DMS79 treated with DMSO at 0.1 percent for 48 hours (cell line): Measurements from ENCODE around the gene LRP5.
"Not testable (repeated sequence)": the region's sequence is repeated elsewhere in the genome, so short reads cannot be mapped to it uniquely, and the experiment has no call there.

Experiments
- DNase-seq: peaks from one replicate; lab custom pipeline; 2025; lab: John Stamatoyannopoulos, UW

The LRP5 gene

DNA sequence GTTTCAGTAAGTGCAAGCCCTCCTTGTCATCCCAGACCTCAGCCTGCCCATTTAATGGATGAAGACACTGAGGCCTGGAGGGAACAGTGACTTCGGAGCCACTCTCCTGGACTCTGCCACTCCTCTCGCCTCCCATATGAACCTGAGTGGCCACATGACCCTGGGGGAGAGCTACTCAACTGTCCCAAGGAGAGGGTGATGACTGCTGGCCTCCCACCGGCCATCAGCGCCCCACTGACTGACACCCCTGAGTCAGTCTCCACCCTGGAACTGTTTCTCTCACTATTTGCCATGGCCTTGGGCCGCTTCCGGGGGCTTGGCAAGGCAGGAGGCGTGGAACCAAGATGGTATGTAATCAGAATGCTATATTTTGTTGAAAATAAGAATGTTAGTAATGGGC lies 17.1 kb downstream of the LRP5 start:
- no peak for DNase-seq

DNA sequence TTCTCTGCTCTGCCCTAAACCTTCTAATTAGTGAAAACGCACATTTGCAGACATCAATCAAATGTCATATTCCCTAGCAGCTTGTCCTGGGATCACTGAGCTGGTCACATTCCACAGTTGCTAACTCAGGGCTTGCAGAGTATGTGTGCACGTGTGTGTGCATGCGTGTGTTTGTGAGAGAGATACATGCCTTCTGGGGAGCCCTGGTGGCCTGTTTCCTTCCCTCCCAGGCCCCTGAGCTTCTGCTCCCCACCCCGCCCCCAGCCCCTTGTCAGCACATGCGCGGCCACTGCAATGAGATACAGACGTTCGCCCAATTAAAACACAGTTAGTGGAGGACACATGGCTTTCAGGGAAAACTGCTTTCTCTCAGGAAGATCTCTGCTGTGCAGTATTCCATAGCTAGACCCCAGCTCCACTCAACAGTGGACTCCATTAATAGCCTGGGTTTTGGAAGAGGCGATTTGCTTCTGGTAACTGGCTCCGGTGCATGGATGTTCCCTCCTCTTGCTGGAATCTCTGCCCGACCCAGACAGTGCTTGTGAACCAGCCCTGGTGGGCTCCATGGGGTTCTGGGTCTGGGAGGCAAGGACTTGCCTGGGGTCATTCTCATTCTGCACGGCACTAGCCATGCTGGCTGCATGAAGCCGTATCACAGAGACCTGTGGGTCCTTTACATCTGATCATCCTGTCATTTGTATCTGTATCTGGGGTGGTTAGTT lies 17.7 kb downstream of the LRP5 start:
- DNase-seq, result no peak

DNA sequence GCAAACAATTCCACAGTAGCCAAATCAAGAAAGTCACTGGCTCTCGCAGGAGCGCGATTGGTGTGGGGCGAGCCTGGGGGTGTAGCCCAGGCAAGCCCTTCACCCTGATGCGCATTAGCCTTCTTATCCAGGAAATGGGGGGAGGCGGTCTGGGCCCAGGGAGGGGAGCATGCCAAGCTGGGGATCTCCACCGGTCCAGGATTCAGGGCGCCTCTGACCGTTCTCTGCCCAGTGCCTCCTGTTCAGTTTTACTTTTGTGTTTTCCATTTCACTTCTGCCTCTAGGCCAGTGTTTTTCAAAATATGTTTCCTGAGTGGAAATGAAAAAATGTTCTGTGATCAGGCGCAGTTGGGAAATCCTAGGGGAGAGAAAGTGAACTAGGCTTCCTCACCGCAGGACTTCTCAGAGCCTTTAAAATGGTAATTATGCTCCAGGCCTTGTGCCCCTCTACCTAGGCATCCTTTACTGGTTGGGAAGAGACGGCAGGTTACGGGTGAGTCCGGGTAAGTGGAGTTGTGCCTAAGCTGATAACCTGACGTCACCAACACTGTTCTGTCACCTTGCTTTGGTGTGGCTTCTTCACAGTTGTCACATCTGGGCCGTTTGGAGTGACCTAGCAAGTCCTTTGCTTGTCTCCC lies 18.4 kb downstream of the LRP5 start:
- DNase-seq, result no peak

DNA sequence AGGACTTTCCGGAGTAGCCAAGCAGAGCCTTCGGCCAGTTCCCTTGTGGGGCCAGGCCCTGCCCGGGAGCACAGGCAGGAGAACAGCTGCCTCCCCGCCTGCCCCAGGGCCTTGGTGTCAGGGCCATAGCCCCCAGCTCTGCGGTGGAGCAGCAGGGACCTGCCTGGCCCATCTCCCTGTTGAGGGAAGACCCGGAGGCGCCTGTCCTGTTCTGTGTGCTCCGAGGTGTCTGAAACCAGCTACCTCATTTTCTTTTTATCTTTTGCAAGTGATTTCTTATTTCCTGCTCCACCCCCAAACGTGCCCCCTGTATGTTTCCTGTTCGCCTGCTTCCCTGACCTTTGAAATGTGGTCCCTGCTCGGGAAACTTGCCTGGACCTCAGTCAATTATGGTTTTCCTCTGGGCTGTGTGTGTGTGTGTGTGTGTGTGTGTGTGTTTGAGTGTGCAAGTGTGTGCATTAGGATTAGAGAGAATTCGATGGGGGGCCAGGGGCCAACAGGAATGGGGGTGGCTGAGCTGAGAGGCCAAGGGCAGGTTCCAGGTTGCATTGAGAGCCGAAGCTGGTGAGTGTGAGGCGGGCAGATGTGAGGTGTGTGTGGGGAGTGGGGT lies 19.1 kb downstream of the LRP5 start:
- no peak for DNase-seq

DNA sequence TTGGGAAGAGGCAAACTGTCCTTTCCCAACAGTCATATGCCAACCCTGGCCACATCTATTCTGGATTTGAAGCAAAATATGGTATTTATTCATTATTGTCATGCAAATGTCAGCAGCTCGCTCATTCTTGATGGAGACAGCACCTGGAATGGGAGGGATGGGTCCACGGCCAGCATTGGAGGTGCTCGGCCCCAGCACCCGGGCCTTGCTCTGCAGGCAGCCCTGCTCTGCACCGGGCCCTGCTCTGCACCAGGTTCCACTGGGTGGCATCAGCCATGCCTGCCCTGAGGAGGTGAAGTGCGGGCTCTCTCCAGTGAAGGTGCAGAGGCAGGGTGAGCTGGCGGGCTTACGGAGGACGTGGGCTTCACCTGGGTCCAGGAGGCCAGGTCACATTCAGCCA lies 19.8 kb downstream of the LRP5 start:
- DNase-seq, result no peak

DNA sequence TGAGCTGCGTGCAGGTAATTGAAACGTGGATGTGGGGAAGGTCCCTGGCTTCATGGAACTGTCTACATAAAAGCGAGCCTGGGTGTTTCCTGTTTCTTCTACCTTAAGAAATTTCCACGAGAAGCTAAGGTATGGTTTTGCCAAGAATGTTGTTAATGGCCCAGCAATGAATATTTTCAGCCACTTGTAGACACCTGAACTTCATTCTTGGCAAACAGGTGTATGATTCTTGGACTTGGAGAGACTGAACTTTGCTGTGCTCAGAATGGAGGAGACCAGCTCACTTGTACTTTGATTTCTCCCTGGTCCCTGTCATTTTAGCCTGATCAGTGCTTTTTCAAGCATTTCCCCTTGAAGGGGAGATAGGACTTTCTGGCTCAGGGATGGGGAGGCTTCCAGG lies 20.8 kb downstream of the LRP5 start:
- DNase-seq, result peak; percentile 34

DNA sequence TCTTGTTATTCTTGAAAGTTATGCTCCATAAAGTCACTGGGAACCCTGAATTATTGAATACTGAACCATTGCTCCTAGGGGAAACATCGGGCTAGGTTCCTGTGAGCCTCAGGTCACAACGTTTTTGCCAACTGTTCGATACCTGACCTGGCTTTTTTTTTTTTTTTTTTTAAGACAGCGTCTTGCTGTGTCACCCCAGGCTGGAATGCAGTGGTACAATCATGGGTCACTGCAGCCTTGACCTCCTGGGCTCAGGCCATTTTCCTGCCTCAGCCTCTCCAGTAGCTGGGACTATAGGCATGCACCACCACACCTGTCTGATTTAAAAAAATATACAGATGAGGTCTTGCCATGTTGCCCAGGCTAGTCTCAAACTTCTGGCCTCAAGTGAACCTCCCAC lies 22.5 kb downstream of the LRP5 start:
- DNase-seq, result no peak

DNA sequence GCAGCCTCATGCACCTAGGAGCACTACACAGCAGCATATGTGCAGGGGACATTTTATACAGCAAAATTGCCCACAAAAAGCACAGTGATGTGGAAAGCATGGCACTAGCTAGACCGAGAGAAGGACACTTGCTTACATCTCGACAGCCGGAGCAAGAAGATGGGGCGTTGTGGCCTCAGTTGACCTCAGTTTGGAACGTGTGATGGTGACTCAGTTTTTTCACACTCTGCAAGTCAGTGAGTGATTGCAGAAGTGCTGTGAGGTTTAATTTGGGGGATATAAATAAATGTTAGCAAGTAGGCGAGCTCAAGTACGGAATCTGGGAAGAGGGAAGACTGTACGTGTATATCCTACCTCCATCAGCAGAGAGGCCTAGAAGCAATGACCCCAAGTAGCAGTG lies 23.3 kb downstream of the LRP5 start:
- DNase-seq, result no peak

DNA sequence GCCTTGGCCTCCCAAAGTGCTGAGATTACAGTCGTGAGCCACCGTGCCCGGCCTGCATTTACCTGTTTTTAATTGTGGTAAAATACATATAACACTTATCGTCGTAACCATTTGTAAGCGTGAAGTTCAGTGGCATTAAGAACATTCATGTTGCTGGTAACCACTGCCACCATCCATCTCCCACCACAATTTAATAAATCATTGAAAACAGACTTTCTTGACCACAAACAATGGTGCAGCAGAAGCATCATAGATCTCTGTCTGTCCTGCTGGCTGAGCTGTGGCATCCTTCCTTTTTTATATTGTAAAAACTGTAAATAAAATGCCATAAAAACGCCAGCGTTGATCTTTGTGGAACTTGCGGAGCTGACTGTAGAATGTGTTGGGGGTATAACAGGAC lies 24.3 kb downstream of the LRP5 start:
- no peak for DNase-seq

DNA sequence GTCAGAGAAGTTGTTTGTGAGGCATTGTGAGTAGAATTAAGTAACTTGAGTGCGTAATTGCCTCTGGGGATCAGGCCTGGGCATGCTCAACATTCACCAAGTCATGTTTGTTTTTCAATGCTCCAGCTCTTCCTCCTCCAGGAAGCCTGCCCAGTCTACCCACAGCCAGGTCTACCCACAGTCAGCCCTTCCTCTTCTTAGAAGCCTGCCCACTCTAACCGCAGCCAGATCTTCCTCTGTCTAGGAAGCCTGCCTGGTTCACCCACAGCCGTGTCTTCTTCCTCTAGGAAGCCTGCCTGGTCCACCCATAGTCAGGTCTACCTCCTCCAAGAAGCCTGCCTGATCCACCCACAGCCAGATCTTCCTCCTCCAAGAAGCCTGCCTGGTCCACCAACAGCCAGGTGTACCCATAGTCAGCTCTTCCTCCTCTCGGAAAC lies 25.0 kb downstream of the LRP5 start:
- no peak for DNase-seq

DNA sequence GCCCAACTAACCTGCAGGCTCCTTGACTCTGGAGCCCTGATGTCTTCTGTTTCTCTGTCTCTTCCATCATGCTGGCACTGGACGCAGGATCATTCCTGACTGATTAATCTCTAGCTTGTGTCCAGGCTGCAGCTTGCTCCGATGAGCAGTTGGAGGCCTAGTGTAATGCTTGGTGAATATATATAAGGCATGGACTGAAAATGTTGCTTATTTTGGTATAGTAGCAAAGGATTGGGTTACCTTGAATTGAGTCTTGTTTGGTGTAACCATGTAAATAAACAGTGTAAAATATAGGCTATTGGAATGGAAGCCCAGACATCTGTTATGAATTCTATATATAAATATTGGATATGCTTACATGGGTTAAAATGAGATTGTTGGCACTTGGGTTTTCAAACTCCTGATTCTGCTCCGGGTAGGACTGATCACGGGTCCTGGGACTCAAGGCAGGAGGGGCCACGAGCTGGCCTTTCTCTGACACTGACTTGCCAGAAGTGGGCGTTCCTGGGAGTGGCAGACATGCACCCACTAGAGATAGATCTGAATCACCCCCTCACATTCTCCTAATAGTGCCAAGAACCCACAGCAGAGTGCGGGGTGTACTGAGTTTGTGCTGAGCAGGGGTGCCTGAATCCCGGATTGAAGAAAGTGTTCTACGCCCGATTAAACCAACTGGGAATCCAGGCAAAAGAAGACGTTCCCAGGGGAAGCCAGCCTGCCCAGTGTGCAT lies 25.8 kb downstream of the LRP5 start:
- no peak for DNase-seq

DNA sequence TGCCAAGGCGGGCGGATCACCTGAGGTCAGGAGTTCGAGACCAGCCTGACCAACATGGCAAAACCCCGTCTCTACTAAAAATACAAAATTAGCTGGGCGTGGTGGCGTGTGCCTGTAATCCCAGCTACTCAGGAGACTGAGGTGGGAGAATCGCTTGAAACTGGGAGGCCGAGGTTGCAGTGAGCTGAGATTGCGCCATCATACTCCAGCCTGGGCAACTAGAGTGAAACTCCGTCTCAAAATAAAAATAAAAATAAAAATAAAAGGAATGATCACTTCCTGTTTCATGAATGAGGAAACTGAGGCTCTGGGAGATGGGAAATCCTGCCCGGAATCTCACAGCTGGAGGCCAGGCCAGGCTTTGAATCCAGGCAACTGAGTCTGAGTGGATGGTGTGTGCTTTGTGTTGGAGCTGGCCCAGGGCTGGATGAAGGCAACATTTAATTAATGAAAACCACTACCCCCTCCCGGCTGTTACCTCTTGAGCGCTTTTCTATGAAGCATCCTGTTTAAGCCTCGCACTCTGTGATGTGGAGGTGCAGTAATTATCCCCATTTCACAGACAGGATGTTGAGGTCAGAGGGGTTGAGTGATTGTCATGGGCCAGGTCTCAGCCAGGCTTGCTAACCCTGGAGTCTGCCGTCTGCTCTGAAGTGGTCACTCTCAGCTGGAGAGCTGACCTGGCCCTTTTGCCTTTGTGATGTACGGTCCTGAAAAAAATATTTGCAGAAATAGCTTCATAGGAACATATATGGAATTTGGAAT lies 27.8 kb downstream of the LRP5 start:
- no peak for DNase-seq

DNA sequence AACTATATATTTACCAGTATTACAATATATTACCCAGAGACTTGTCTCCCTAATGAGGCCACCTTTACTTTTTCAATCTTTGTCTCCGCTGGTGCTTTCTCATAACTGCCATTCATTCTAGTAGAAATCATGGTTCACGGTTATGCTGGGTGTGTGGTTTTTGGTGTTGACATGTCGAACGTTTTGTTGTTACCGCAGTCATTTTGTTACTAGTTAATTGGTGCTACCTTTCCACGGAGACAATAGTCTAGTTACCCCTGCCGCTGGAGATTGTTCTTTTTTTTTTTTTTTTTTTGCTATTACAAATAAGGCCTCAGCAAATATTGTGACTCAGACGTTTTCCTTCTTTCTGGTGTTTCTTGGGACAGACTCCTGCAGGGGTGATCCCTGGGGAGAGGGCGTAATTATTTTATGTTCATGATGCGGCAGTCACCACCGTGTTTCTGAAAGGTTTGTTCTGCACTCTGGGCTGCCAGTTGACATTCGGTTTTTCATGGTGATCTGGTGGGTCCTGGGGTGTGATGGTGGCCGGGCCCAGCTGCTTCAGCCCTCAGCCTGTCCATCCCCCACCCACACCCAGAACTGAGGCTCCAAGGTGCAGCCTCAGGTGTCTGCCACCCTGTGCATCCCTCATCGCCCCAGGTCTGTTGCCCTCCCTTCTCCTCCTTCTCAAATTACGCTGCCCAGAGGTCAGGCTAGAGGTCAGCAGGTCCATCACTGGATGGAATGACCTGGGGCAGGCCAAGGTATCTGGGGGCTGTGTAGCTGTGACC lies 28.6 kb downstream of the LRP5 start:
- no peak for DNase-seq

DNA sequence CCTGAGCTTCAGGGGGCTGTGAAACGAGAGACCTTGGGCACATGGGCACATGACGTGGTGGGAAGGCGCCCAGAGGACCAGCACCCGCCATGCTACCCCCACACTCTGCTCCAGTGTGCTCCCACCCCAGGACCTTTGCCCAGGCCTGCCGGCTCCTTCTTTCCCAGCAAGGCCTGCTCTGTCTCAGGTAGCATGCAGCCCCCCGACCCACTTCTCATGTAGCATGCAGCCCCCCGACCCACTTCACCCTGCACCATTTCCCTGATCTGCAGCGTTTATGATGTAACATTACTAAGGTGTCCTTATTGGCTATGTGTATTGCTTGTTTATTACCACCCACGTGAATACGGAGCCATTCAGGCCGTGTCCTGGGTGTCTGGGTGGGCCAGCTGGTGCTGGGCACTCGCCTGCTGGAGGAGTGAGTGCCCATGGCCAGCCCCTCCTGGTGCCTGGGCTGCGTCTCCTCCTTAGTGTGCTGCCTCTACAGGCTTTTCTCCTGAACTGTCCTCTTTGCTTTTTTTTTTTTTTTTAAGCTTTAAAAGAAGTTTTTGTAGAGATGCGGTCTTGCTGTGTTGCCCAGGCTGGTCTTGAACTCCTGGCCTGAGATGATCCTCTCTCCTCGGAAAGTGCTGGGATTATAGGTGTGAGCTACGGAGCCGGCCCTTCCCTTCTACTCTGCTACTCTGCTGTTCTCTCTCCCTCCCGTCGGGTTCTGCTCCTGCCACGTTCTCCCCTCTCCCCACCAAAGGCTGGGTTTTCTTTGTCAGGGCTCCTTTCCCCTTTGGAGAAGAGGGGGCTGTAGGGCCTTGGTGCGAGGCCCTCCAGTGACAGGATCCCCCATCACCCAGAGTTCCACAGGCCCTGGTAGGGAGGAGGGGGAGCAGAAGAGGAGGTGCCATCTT lies 29.4 kb downstream of the LRP5 start:
- DNase-seq, result no peak

DNA sequence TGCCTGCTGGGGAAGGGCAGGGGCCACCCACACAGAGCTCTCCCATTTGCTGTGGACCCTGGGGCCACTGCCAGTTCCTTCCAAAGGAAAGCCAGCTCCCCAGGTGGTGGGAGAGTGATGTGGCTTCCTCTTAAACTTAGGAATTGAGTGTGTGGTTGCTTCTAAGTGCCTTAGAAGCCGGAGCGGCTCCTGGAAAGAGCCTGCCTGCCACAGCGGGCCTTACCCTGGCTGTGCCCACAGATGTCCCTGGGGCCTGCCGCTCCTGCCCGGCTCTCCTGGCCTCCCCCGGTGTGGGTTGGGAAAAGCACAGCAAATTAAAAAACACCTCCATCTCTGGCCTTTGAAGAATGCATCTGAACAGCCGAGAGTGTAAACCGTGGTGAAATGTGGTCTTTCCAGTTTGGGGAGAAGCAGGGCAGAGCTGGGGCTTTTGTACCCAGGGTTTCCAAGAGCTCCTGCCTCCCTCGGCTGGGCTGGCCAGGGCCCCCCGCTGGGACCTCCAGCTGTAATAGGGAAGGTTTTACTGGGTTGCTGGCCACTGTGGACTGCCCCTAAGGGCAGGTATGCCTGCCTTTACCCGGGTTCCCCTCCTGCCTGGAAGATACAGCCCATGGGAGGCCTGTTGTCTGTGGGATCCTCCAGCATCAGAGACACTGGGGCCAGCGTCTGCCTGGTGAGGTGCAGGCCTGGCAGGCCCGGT lies 30.2 kb downstream of the LRP5 start:
- DNase-seq, result peak; percentile 84

DNA sequence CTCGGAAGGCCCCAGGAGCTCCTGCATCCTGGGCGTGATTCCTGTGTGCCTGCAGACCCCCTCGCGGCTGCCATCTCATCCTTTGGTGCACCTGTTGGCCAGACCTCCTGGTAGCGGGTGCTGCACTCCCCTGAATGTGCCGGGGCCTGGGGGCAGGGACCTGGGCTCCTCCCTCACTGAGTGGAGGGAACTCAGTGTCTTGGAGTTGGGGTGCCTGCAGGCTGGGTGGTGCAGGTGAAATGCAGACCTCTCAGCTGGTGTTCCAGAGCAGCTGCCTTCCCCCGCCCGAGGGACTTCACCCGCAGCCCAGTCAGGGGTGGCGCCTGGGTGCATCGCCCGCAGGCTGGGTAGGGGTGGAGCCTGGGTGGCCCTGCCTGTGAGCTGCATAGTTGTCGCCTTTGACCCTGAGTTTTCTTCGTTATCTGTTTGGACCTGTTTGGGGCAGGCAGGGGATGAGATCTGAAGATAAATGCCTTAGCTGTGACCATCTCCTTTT lies 31.4 kb downstream of the LRP5 start:
- DNase-seq, result no peak

DNA sequence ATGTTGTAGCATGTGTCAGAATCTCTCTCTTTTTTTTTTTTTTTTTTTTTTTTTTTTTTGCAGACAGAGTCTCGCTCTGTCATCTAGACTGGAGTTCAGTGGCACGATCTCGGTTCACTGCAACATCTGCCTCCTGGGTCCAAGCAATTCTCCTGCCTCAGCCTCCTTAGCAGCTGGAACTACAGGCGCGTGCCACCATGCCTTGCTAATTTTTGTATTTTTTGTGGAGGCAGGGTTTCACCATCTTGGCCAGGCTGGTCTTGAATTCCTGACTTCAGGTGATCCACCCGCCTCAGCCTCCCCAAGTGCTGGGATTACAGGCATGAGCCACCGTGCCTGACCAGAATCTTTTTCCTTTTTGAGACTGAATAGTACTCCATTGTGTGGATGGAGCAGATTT lies 32.4 kb downstream of the LRP5 start:
- DNase-seq, result not testable (repeated sequence)

DNA sequence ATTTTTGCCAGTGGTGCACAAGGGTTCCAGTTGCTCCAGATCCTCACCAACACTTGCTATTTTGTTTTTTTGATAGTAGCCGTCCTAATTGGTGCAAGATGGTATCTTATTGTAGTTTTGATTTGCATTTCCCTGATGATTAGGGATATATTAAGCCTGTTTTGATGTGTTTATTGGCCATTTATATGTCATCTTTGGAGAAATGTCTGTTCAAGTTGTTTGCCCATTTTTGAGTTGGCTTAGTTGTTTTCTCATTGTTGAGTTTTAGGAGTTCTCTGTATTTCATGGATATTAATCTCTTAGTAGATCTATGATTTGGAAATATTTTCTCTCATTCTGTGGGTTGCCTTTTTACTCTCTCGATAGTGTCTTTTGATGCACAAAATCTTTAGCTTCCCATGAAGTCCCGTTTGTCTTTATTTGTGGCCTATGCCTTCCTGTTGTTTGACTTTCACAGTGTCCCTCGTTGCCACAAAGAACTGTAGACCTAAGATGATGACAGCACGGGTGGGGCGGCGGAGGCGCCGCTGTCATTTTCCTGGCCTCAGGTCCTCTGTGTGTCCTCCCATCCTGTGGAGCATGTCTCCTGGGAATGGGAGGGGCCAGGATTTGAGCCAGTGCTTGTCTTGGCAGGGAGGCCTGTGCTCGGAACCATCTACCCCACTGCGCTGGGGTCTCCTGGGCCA lies 33.5 kb downstream of the LRP5 start:
- DNase-seq, result no peak

DNA sequence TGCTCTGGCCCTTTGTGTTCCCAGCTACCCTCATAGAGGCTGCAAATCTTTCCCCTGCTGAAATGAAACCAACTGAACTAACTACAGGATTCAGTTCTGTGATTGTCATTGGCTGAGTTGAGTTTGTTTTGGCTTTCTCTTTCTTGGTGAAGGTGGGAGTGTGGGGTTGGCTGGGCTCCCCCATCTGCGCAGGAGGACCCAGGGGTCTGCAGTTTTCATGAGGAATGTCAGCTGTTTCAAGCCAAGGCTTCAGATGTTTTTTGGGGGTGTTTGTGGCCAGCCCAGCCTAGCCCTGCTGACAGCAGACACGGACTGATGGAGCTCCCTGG lies 34.0 kb downstream of the LRP5 start:
- no peak for DNase-seq
